GM19043 (cell line): ENCODE results near the gene HDGFL3.

Experiments
- ATAC-seq: cut with Tn5 transposase; IDR thresholded peaks from one replicate; pipeline ENCODE4 v1.9.1; 2021; ENCODE audit warnings: low read depth; ENCODE audit not compliant: unreplicated experiment

Gene HDGFL3

DNA sequence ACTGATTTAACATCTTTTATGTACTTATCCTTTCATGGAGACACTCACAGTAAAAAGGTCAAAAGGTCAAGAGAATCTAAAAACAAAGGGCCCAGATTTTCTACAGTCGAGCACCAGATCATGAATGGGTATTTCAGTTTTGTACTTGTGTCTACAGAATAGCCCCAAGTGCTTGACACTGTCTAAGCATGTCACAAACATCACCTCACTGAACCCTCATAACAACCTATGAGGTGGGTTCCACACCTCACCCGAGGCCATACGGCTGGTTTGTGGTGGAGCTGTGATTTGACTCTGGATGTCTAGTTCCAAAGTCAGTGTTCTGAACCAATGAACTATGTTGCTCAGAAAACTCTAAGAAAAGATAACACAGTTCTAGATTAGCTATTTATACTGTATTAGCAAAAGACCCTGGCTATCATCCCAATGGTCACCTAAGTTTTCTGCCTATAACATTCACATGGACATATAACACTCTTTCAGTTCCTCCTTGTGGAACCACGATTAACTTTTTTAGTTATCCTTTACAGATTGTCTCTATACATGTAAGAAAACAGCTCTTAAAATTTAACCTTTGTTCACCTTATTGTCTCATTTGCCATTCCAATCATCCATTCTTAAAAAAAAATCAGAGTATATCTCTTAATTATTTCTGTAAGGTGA, 74.6 kb downstream of the HDGFL3 start:
- peak; percentile 47 for ATAC-seq

DNA sequence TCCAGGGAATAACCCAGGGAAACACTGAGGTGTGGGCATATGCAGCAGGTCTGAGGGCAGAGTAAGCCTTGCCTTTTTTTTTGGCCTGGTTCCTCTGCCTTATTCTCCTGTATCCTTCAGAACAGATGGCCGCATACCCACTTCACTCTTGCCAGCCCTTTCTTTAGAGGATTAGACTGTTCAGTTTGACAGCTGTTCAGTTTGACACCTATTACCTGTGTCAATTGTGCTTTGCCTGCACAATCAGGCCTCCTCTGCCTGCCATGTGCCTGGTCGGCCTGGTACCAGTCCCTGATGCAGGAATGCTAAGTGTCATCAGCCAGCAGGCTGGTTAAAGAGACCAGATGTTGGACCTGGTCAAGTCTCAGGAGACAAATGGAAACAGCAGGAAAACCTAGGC, 77.8 kb downstream of the HDGFL3 start:
- no peak for ATAC-seq

DNA sequence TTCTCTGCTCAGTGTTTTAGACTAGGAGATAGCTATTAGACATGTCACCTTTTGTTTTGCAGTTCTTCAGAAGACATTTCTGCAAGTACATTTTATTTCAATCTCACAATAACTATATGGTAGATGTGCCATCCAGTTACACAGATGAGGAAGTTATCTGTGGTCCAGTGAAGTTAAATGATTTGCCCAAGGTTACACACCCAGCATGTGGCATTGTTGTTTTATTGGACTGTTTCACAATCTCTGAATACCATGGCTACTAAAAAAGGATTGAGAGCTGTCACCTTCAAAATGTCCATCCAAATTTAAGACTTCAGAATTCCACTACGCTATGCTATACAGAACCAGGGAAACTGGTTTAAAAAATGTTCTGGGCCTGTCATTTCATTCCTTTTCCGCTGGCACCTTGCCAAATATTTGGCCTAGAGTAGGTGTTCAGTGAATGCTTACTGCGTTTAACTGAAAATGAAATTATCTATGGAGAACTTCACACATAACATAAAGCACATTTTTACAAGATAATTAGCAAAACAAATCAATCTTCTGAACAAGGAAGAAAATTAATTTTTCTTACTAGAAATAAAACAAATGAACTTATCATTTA, 80.0 kb downstream of the HDGFL3 start:
- no peak for ATAC-seq

DNA sequence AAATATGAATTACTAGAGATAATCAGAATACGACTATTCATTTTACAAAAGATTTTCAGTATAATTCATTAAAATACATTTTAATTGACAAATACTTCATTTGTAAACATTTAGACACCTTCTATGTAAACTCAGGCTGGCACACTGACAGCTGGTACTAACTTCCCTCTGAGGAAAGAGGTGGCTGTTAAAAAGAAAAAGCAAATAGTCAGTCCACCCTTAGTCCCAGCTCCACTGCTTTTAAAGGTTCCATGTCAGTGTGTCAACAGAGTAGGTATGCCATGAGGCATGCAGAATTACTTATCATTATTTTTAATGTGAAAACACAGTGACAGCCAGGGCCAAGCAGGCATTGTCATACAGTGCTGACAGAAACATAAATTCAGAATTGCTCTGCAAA, 84.1 kb downstream of the HDGFL3 start:
- no peak for ATAC-seq

DNA sequence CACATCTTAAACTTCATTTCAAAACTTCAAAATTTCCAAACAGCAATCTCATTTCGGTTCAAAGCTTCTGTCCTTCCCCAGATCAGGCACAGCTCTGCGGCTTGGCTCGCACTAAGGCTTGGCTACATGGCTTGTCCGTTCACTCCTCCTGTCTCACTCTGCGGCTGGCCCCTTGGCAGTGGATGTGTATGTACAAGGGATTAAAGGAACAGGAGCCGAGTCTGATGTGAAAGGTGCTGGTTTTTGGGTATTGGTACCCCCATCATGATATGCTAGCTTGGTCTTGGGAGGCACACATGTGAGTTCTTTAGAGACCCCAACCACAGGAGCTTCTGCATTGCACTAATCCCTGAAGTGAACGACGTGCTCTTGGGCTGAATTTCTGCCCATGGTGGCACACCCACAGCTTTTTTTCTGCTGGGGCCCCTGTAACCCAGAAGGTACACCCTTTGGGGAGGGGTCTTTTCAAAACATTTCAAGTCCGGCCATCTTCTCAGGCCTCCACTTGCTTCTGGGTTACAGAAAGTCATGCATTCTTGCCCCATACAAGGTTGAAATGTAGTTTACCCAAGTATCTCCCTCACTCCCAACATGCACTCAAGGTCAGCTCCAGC, 87.5 kb downstream of the HDGFL3 start:
- no peak for ATAC-seq

DNA sequence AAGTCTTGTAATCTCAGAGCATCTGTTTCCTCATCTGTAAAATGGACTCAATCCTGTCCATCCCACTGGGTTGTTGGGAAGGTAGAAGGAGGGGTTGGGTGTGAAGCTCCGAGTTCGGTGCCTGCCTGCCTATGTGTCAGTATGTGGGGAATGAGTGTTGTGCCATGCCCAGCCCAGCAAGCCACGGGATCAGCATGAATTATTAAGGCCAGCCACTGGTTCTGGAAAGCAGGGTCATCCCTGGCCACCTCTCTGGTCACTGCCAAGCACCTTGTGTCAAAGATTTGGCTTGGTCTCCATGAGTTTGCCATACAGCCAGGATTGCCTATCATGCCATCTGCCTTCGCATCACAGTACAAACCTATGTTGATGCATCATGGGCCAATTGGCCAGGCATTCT, 88.7 kb downstream of the HDGFL3 start:
- no peak for ATAC-seq

DNA sequence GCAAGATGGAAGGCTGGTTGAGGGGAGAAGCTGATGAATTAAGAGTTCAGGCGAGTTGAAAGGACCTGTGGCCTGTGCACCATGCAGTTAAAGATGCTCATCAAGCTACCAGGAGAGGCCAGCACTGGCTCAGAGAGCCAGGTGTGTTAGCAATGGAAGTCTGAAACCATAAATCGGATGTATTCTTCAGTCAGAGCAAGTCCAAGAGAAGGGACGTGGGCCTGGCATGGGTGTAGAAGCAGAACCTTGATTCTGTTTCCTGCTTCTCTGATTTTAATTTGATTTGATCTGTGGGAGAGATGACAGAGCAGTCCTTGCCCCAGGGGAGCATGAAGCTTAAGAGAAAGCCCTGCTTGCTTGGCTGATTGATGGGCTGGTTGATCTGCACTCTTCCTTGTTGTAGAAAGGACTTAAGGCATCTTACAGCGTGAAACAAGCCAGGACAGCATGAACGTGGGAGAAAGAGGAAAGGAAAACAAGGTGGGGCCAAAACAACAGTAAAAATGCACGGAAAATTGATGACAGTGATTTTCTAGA, 89.3 kb downstream of the HDGFL3 start:
- ATAC-seq = no peak

DNA sequence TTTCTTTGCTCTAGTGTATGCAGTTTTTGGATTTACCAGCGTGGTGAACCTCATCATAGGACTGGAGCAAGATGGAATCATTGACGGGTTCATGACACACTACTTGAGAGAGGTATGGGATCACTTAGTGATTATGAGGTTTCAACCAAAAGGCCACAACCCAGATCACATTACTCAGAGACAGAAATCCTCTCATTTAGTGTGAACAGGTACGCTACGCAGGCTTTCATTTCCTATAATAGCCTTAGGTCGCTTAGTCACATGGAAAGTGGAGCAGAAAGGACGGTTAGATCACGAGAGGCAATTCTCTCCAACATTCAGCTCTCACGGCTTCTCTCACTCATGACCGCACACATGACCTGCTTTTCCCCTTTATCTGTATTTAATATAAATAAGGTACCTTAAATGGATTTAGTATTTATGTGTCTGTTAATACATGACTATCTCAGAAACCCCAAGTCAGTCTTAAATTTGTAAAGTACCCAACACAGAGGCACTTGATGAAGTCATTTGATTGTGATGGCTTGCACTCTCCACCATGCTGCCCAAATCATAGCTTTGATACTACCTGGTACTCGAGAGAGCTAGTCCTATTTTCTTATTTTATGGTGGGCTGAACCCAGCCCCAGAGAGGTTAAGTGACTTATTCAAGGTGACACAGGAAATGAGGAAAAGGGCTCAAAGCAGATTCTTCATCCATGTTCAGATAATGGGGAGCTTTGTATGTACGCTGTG, 91.6 kb downstream of the HDGFL3 start:
- ATAC-seq = no peak

DNA sequence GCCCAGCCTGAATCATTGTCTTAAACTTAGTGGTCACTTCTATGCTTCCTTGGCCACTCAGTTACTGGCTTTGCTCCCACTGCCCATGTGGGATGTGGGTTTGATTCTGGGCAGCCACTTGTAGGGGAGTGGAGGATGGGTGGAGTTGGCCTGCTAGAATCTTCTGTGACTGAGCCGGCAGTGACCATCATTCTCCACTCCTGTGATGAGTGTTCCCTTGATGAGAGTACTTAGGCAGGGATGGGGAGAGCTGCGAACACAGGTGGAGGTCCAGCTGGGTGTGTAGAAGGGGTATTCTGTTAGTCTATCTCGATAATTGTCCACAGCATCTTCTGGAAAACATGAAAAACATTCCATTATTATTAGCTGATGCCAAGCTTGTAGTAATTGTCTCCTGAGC, 92.2 kb downstream of the HDGFL3 start:
- no peak for ATAC-seq

DNA sequence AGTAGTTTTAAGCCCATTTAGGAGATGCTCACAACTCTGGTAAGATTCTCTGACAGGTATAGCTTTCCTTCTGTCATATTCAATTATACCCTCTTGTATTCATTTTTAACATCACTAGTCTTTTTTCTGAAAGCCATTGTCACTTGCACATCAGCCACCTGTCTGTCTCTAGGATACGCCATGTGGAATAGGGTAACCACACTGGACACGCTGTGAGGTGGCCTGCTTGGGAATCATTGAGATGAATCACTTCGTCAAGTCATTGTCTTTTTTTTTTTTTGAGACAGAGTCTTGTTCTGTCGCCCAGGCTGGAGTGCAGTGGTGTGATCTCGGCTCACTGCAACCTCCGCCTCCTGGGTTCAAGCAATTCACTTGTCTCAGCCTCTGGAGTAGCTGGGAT, 92.8 kb downstream of the HDGFL3 start:
- ATAC-seq = no peak

DNA sequence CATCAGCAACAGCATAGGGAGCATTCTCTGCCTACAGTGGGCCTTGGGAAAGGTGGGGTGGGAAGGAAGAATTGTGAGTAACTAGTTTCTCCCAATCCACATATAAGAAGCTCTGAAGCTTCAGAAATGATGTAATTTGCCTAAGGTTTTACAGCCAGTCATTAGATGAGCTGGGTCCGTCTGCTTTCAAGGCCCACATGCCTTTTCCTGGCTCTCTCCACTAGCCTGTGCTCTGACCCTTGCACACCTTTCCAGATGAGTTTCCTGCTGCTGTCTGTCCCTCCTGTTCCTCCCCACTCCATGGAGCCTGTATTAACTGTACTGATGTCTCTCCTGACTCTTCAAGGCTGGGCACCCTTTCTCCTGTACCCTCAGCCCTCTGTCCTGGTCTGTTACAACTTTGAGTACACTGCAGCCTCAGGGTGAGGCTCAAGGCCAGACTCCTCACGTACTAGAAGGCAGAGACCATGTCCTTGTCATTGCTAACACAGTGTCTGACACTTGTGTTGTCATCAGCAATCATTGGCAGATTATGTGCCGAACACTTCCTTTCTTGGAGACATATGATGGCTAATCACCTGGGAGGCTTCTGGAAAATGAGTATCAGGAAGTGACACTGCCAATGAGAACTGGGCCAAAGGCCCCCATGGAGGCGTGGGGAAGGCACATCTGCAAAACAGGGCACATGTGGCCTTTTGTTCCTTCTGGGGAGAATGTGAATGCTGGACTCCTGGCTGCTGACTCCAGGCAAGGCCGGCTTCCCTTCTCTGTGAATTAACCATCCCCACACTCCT, 93.5 kb downstream of the HDGFL3 start:
- ATAC-seq = no peak

DNA sequence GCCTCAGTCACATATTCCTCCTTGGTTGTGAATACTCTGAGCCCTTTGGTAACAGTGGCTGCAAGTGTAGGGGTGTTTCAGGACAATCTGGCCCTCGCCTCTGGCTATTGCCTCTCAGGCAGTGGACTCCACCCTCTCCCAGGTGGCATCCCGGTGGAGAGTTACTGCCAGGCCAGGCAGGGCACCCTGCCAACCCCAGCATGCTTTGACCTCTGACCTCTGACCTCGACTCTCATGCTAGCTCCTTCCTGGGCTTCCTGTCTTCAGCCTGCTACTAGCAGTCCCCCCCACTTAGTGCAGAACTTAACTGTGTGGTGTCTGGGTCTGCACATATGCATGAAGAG, 94.7 kb downstream of the HDGFL3 start:
- ATAC-seq = no peak

DNA sequence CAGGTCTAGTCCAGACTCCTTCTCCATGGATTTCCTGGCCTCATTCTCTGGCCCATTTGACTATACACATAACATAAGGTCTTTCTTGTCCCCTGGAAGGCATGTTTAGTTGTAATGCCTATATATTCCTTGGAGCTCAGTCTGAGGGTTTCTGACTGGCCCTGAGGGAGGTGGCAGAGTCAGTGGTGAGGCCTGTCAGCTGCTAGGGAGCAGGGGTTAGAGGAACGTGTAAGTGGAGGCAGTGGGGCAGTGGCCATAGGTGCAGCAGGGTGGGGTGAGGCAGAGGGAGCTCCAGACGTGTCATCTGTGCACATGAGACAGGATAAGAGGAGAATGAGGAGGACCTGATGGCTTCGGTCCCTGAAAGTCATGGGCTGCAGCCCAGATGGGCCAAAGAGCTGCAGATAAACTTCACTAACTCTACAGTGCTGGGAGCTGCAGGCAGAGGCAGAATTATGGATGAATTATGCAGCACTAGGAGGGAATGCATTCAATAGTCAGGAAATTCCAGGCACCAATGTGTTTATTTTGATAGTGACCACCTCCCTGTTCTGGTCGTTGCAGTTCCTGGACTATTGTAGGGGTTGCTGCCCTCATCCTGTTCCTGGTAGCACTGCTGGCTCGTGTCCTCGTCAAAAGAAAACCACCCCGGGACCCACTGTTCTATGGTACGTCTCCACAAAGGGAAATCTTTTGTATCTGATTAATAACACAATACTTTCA, 95.2 kb downstream of the HDGFL3 start:
- ATAC-seq = no peak

DNA sequence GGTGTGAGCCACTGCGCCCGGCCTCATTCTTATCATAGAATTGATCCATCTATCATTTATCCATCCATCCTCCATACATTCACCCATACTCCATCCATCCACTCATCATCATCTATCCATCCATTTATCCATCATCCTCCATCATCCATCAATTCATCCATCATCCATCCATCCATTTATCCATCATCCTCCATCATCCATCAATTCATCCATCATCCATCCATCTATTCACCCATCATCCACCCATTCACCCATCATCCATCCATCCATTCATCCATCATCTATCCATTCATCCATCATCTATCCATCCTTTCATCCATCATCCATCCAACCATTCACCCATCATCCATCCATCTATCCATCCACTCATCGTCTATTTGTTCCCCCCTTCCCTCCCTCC, 96.5 kb downstream of the HDGFL3 start:
- ATAC-seq = no peak

DNA sequence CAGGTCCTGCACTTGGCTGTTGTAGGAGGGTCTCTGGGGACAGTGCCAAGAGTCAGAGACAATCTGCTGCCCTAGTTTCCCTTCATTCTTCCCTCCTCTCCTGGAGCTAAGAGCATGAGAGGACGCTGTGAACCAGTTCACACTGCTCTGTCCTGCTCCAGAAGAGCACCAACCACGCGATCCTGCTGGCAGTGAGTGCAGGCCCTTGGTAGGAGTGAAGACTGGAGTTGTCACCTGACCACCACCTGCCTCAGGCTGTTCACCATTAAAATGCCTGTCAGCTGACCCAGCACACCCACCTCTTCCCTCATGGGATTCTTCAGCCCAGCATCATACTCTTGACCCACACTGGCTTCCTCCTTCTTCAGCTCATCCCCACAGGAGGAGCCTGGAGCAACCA, 97.2 kb downstream of the HDGFL3 start:
- no peak for ATAC-seq

DNA sequence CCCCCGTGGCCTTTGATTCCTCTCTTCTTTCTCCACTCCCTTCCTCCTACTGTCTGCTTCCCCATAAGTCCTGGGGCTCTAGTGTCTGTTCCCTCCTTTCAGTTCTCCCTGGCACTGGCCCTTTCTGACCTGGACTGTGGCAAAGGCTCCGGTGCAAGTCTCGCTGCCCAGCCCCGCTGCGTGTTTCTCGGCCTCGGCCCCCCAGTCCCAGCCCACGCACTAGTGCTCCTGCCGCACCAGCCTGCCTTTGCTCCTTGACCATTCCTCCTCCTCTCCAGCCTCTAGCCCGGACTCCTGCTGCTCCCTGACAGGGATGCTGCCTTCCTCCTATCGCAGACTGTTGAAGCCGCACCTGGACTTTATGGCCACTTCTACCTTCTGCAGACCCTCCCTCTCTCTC, 98.1 kb downstream of the HDGFL3 start:
- ATAC-seq = no peak

DNA sequence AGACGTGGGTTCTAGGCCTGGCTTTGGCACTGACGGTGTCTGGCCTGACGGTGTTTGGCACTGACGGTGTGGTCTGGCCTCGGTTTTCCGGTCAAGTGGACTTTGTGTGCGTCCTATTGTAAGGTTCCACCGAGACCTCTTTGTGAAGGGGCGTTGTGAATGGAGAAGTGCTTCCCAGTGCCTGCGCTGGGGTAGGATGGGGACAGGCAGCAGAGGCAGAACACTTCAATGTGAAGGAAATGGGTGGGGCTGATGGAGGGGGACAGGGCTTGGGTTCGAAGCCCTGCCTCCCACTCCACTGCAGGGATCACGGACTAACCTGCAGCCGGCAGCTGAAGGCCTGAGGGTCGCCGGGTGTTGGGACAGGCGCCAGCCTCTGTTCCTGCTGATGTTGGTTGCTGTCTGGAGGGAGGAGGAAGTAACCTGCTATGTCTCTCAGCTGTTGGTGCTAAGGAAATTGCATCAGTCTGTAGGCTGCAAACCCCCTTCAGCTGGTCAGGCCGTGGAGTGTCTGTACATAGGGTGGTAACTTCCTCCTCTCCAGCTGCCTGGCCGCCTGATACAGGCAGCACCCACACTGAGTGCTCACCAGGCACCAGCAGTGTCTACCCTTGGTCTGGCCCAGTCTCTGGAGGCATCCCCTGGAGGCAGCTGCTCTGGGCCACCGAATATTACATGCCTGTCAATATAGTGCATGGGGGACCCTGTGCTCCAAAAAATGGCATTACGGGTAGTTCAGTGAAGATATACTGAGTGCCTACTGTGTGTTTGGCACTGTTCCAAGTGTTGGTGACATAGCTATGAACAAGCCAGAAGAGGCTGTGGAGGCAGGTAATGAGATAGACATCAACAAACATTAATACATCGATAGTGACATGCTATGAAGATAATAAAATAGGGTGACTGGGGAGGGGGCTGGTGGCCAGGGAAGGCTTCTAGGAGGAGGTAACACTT, 99.1 kb downstream of the HDGFL3 start:
- ATAC-seq = peak; percentile 72

DNA sequence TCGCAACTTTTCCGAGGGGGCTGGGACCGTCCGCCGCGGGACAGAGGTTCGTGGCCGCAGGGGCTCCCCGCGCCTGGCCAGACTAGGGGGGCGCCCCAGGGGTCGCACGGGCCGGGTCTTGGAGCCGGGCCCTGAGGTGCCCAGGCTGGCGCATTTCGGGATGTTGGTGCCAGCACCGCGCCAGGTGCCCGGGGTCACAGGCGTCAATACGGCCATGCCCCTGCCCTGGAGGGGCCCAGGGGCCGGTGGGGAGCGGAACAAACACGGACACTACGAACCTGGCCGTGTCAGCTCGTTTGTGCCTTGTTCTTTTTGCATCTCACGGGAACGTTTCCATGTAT, 99.8 kb downstream of the HDGFL3 start:
- no peak for ATAC-seq
